BJ (cell line): ENCODE measurements around the gene NIP7. TPM values are rescaled to one million over a fixed set of nuclear protein-coding genes. Genes with fewer than 3 reads are reported as not detected.

ENCODE experiments used
- CTCF ChIA-PET: fragments of 350-600 bp; formaldehyde crosslinking; extraction: SDS; loops from one replicate; lab custom pipeline; 2021; ENCODE audit warnings: antibody characterized with exemption, inconsistent platforms; lab: Yijun Ruan, JAX
- POLR2A ChIA-PET: fragments of 300-600 bp; sonication (Branson Sonifier 250); formaldehyde crosslinking; extraction: SDS; loops from one replicate; lab custom pipeline; 2021; ENCODE audit warnings: antibody characterized with exemption; lab: Charles Lee
- DNase-seq: peaks from one replicate; pipeline ENCODE4 v3.0.0-alpha.2; 2011; ENCODE audit warnings: low read depth
- H3K27me3 ChIP-seq: 2 replicates; pipeline ENCODE4 v1.6.0; 2011; ENCODE audit warnings: low read length; ENCODE audit not compliant: control insufficient read depth, insufficient read depth
- H3K36me3 ChIP-seq: 2 replicates; pipeline ENCODE4 v1.5.1; 2011; ENCODE audit warnings: low read length; ENCODE audit not compliant: control insufficient read depth, insufficient read depth
- H3K4me3 ChIP-seq: 2 replicates; pipeline ENCODE4 v1.5.1; 2011; ENCODE audit warnings: low read depth, mild to moderate bottlenecking, control low read depth, low read length
- CTCF ChIP-seq: IDR thresholded peaks from 2 replicates; pipeline ENCODE4 v1.5.1; 2011; ENCODE audit warnings: low read depth, mild to moderate bottlenecking, control low read depth, inconsistent platforms, low read length, moderate library complexity; ENCODE audit not compliant: insufficient read depth
- polyA plus RNA-seq: library from polyadenylated mRNA; depleted of rRNA; stranded (reverse); fragments of >200 nt; gene quantifications from 2 replicates; pipeline ENCODE4 v1.2.3, GENCODE V29; 2011

Gene NIP7
- polyA plus RNA-seq, 1 experiment, result 6.4 TPM

DNA sequence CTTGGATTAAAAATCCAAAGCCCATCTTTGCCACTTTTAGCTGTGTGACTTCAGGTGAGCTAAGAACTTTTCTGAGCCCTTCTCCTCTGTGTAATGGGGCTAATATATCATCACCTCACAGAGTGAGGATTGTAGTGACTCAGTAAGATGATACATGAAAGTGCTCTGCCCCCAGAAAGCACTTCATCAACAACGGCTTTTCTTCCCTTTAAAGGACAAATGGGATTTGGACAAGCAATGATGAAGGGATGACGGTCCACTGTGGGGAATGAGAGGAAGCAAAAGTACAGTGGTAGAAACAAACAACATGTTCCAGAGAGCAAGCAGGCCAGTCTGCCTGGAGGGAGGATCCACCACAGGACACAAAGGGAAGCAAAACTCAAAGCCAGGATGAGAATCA, 26.3 kb downstream of the NIP7 start:
- no peak for DNase-seq
- no peaks in the 10 kb centered on the region for H3K27me3 ChIP-seq
- CTCF ChIA-PET, result no interaction called here
- TF ChIP-seq CTCF, result no peak
- peaks cover 20% of the 10 kb centered on the region for H3K36me3 ChIP-seq
- no peak overlapping the region for H3K4me3 ChIP-seq
- POLR2A ChIA-PET, result no interaction called here

DNA sequence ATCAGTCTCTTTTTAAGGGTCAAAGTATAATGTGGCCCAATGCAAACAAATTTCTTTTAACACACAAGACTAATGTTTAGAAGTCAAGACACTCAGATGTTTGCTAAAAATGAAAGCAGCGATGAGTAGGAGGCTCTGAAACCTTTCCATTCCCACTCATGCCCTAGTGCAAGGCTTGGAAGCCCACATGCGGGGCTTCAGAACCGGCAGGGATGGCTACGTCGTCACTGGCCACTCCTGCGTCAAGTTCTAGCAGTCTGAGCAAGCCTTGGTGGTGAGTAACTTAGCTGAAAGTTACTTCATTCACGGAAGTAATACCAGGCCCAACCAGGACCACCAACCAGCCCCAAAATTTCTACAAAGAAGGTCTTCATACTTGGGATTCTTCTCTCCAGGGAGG, 26.9 kb downstream of the NIP7 start:
- DNase-seq, result no peak
- Histone ChIP-seq H3K27me3 (no peaks in the 10 kb centered on the region), H3K4me3 (no peak overlapping the region), H3K36me3 (peaks cover 20% of the 10 kb centered on the region)
- no peak for TF ChIP-seq CTCF
- CTCF ChIA-PET, result no interaction called here
- POLR2A ChIA-PET, result no interaction called here

GRCh38 chr16:69367980-69368379, 28.4 kb downstream of the NIP7 start:
- H3K36me3 ChIP-seq, result peaks cover 24% of the 10 kb centered on the region
- TF ChIP-seq CTCF, result no peak
- DNase-seq, result no peak
- H3K27me3 ChIP-seq, result no peaks in the 10 kb centered on the region
- POLR2A ChIA-PET, result no interaction called here
- CTCF ChIA-PET, result interaction anchor here (1.4 kb wide), 1 partner anchor 17 kb away, joined by 3 read pairs; no protein-coding TSS in a partner anchor
- no peak overlapping the region for H3K4me3 ChIP-seq

- POLR2A ChIA-PET, result no interaction called here
- no peak for DNase-seq
- H3K4me3 ChIP-seq, result no peak overlapping the region
- H3K36me3 ChIP-seq, result peaks cover 24% of the 10 kb centered on the region
- H3K27me3 ChIP-seq, result no peaks in the 10 kb centered on the region
- CTCF ChIA-PET, result interaction anchor here (1.4 kb wide), 1 partner anchor 16 kb away, joined by 3 read pairs; no protein-coding TSS in a partner anchor
- no peak for TF ChIP-seq CTCF
Measured at GRCh38 chr16:69368866-69369265, 29.3 kb downstream of the NIP7 start.

- no peak overlapping the region for H3K4me3 ChIP-seq
- CTCF ChIA-PET, result no interaction called here
- no peak for TF ChIP-seq CTCF
- H3K27me3 ChIP-seq, result no peaks in the 10 kb centered on the region
- POLR2A ChIA-PET, result no interaction called here
- peaks cover 15% of the 10 kb centered on the region for H3K36me3 ChIP-seq
- DNase-seq, result no peak
Measured at GRCh38 chr16:69371564-69371963, 32.0 kb downstream of the NIP7 start.
